Measurements from ENCODE around the gene ILF3. TPM values are rescaled to one million over a fixed set of nuclear protein-coding genes. Genes with fewer than 3 reads are reported as not detected.

Gene ILF3
- total and polyA plus RNA-seq, 2 of the 13 experiments (the other 11 are each of a cell fraction or from before 2014, with no cell fraction given): 120 to 173 TPM

GRCh38 chr19:10695401-10696398 lies 41.6 kb downstream of the ILF3 start (continued):
- TF ChIP-seq PAF1 (CRISPR knock-in tag; IDR thresholded peaks at IDR 0.05): peak; percentile 69; the same call in 1 of the 2 replicates
- TF ChIP-seq ZNF720 (CRISPR knock-in tag; IDR thresholded peaks at IDR 0.05): no peak
- peak; percentile 95; the same call in 1 of the 2 replicates for TF ChIP-seq PAX8 (CRISPR knock-in tag; IDR thresholded peaks at IDR 0.05; ENCODE audit: borderline replicate concordance)
- peak; percentile 75; the same call in 1 of the 2 replicates for TF ChIP-seq ZSCAN31 (CRISPR knock-in tag; IDR thresholded peaks at IDR 0.05; ENCODE audit: low read depth)
- peak; percentile 71 for TF ChIP-seq ZNF501 (CRISPR knock-in tag; IDR thresholded peaks at IDR 0.05)
- TF ChIP-seq ZNF496 (CRISPR knock-in tag; IDR thresholded peaks at IDR 0.05; ENCODE audit: insufficient replicate concordance): no peak
- TF ChIP-seq ZKSCAN1 (IDR thresholded peaks at IDR 0.05; ENCODE audit: low read length): no peak
- TF ChIP-seq MED13 (CRISPR knock-in tag; IDR thresholded peaks at IDR 0.05): 0 out of 2 replicates have a peak, but pooled peaks have one; percentile 62
- peak; percentile 73; the same call in 1 of the 2 replicates for TF ChIP-seq ZNF639 (CRISPR knock-in tag; conservative IDR thresholded peaks at IDR 0.05)
- TF ChIP-seq ZNF557 (CRISPR knock-in tag; IDR thresholded peaks at IDR 0.05): no peak
- no peak for TF ChIP-seq NBN (conservative IDR thresholded peaks at IDR 0.05)
- TF ChIP-seq CHD4 (IDR thresholded peaks at IDR 0.05; ENCODE audit: borderline replicate concordance, low read length): no peak
- peak; percentile 63; the same call in 1 of the 2 replicates for TF ChIP-seq KDM5B (CRISPR knock-in tag; IDR thresholded peaks at IDR 0.05; ENCODE audit: borderline replicate concordance)
- TF ChIP-seq CHCHD3 (CRISPR knock-in tag; IDR thresholded peaks at IDR 0.05): no peak
- peak; percentile 62; the same call in 1 of the 2 replicates for TF ChIP-seq ARNTL (CRISPR knock-in tag; IDR thresholded peaks at IDR 0.05)
- no peak for TF ChIP-seq ZNF432 (CRISPR knock-in tag; IDR thresholded peaks at IDR 0.05; ENCODE audit: borderline replicate concordance)
- no peak; the same call in 1 of the 2 replicates for TF ChIP-seq HOMEZ (CRISPR knock-in tag; IDR thresholded peaks at IDR 0.05; ENCODE audit: low read depth)
- TF ChIP-seq TRAFD1 (CRISPR knock-in tag; IDR thresholded peaks at IDR 0.05; ENCODE audit: borderline replicate concordance): peak; percentile 97; the same call in 1 of the 2 replicates
- TF ChIP-seq SKI (IDR thresholded peaks at IDR 0.05; ENCODE audit: partially characterized antibody): no peak
- TF ChIP-seq MAFF (IDR thresholded peaks at IDR 0.05; ENCODE audit: low read depth, low read length): no peak
- TF ChIP-seq ZFP36L1 (CRISPR knock-in tag; IDR thresholded peaks at IDR 0.05): peak; percentile 40; the same call in 1 of the 2 replicates
- no peak; the same call in 1 of the 2 replicates for TF ChIP-seq ZFYVE20 (CRISPR knock-in tag; IDR thresholded peaks at IDR 0.05; ENCODE audit: borderline replicate concordance, low read depth)
- no peak for TF ChIP-seq ZFX (CRISPR knock-in tag; IDR thresholded peaks at IDR 0.05; ENCODE audit: low read depth)
- TF ChIP-seq ZBTB37 (CRISPR knock-in tag; IDR thresholded peaks at IDR 0.05): no peak

Measured in HepG2 (cell line).